Stimulated activated CD8-positive, alpha-beta memory T cell treated with anti-CD3 and anti-CD28 coated beads, Interleukin-15, amount 100 ng/mL, for 24 hours (primary cell): ENCODE results near the gene ZFHX2.
"Not testable (repeated sequence)": the region's sequence is repeated elsewhere in the genome, so short reads cannot be mapped to it uniquely, and the experiment has no call there.

ENCODE experiments used
- DNase-seq: peaks from one replicate; pipeline ENCODE4 v3.0.0-alpha.2; 2020; ENCODE audit warnings: low read depth

The ZFHX2 gene

DNA sequence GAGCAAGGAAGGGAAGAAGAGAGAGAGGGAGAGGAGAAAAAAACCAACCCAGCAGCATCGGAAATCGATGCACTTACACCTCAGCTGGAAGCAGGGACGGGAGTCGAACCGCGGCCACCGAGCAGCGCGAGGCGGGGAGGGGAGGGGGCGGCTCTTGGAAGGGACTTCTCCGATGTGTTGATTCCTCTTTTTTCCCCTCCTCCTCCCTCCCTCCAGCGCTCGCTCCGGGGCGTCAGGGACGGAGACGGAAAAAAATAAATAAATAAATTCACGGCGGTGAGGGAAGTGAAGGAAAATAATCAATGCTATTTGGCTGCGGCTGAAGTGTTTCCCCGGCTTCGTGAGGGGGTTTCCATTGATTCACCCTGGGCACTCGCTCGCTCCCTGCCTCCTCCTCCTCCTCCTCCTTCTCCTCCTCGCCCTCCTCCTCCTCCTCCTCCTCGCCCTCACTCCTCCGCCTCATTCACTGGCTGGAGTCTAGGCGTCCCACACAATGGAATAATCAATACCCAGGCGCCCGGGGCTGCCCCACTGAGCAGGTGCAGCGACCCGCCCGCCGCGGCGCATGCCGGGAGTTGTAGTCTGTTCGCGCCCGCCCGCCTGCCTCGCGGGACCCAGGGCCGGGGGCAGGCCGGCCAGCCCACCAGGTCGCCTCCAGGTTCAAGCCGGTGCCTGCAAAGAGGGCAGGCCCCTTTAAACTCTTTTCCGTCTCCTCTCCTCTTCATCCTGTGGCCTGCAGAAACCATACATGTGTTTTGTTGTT is at the start of gene ZFHX2:
TSS of gene ZFHX2 (minus strand) at position 500 of the 763 bp plus-strand sequence. CDS start 16,440 bp downstream, outside the sequence.
- DNase-seq = peak; percentile 51

DNA sequence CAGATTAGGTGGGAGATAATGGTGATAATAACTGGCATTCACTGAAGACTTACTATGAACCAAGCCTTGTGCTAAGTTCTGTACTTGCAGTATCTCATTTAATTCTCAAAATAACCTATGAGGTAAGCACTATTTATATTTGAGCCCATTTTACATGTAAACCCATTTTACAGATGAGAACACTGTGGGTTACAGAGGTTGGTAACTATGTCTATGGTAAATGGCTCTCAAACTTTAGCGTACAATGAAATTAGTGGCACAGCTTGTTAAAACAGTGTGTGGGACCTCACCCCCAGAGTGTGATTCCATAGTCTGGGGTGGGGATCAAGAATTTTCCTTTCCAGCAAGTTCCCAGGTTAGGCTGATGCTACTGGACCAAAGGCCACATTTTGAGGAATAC is 49.2 kb upstream of the ZFHX2 start:
- DNase-seq = no peak

DNA sequence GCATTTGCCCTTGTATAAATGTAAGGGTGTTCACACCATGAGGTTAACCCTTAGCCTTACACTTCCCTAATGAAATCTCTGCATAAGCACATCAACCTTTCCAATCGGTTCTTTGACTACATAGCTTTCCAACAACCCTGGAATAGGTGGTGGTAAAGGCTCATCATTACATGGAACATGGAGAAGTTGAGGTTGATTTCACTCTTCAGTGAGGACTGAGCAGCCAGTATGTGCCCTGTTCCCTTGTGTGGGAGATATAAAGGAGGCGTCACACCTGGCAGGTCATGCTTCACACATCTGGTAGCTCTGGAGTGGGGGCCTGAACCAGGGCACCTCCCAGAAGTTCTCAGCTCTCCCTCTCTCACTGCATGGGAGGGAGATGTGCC is 48.8 kb upstream of the ZFHX2 start:
- DNase-seq = no peak

DNA sequence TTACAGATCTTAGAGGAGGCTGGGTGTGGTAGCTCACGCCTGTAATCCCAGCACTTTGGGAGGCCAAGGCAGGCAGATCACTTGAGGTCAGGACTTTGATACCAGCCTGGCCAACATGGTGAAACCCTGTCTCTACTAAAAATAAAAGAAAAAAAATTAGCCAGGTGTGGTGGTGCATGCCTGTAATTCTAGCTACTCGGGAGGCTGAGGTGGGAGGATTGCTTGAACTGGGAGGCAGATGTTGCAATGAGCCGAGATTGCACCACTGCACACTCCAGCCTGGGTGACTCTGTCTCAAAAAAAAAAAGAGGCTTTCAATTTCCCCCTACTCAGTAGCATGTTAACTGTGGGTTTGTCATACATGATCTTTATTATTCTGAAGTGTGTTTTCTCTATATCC is 42.6 kb upstream of the ZFHX2 start:
- DNase-seq = not testable (repeated sequence)

DNA sequence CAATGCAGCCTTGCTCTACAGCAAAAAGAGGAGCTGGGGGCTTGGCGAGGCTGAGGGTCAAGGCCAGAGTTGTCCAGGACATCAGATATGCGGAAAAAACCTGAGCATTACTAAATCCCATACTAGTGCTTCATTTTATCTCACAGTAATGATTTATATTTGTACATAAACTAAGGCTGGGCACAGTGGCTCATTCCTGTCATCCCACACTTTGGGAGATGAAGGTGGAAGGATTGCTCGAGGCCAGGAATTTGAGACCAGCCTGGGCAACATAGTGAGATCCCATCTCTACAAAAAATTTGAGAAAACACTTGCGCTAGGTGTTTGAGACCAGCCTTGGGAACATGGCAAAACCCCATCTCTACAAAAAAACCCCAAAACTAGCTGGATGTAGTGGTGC is 38.6 kb upstream of the ZFHX2 start:
- DNase-seq = no peak

DNA sequence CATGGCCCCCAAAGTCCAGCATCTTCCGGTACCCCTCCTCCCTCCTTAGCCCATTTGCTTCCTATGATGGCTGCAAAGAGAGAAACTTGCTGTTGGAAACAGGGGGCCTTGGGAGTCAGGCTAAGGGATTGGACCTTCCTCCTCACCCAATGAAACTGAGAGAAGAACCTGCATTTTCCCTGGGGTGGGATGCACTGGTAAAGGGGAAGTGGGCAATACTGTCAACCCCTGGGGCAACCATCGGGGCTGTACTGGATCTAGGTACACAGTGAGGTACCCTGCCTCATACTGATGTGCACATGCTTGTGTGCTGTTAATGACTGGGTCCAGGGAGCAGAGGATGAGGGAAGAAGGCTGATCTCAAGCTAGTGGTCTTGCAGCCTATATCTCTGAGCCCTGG is 38.0 kb upstream of the ZFHX2 start:
- no peak for DNase-seq

DNA sequence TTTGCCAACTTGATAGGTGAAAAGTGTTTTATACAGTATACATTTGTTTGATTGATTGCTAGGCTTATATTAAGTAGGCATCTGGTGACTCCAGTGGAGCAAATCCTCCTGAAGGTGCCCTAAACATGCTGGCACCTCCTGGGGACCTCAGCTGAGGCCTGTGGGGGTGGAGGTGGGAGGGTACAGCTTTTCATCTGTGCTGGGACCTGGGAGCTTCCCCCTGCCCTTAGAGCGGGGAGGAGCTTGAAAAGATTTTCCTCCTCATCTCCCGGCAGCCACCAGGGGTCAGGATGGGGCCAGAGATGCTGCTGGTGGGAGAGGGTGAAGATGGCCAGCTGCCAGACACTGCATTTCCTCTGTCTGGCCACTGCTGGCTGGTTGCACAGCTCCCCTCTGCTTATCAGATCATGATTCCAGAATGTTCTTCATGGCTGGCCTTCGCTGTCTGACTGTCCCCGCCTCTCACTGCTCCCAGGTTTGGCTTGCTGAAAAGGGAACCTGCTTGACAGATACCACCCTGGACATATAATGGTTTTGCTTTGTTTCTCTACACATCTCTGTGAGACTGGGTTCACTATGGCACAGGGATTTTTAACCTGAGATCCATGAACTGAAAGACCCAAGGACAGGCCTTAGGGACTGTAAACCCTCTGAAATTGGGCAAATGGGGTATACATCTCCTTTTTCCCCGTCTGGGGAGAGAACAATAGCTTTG is 37.5 kb upstream of the ZFHX2 start:
- peak; percentile 43 for DNase-seq

DNA sequence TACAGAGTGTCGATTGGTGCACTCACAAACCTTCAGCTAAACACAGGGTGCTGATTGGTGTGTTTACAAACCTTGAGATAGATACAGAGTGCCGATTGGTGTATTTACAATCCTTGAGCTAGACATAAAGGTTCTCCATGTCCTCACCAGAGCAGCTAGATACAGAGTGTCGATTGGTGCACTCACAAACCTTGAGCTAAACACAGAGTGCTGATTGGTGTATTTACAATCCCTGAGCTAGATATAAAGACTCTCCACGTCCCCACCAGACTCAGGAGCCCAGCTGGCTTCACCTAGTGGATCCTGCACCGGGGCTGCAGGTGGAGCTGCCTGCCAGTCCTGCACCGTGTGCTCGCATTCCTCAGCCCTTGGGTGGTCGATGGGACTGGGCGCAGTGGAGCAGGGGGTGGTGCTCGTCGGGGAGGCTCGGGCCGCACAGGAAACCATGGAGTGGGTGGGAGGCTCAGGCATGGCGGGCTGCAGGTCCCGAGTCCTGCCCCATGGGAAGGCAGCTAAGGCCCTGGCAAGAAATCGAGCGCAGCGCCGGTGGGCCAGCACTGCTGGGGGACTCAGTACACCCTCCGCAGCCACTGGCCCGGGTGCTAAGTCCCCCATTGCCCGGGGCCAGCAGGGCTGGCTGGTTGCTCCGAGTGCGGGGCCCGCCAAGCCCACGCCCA is 33.1 kb upstream of the ZFHX2 start:
- DNase-seq = not testable (repeated sequence)

DNA sequence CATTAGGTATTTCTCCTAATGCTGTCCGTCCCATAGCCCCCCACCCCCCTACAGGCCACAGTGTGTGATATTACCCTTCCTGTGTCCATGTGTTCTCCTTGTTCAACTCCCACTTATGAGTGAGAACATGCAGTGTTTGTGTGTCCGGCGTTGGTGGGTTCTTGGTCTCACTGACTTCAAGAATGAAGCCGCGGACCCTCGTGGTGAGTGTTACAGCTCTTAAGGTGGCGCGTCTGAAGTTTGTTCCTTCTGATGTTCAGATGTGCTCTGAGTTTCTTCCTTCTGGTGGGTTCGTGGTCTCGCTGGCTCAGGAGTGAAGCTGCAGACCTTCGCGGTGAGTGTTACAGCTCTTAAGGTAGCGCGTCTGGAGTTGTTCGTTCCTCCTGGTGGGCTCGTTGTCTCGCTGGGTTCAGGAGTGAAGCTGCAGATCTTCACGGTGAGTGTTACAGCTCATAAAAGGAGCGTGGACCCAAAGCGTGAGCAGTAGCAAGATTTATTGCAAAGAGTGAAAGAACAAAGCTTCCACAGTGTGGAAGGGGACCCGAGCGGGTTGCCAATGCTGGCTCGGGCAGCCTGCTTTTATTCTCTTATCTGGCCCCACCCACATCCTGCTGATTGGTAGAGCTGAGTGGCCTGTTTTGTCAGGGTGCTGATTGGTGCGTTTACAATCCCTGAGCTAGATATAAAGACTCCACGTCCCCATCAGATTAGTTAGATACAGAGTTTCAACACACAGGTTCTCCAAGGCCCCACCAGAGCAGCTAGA is 32.4 kb upstream of the ZFHX2 start:
- DNase-seq = not testable (repeated sequence)

DNA sequence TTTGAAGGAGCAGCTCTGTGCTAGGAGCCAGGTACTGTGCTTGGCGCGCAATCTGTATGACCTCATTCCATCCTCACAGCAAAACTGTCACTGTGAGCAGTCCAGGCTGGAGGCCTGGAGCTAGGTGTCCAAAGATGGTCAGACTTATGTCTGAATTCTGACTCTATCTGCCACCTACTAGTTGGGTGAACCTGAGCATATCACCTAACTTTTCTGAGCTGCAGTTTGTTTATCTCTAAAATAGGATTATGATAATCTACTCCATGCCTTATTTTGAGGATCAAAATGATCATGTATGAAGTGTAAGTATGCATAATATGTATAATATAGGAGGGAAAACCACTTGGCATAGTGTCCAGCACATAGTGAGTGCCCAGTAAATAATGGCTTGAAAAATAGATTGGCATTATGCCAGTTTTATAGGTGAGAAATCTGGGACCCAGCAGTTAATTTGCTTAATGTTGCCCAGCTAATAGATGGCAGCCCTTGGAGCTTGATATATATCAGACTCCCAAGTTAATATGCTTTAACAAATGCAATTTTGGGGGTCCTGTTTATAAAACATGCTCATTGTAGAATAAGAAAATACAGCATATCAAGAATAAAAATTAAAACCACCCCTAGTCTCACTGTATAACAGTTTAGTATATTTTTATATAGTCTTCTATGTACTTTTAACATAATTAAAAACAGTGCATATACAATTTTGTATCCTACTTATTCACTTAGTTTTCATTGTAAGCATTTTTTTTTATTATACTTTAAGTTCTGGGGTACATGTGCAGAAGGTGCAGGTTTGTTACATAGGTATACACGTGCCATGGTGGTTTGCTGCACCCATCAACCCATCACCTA is 31.6 kb upstream of the ZFHX2 start:
- no peak for DNase-seq

DNA sequence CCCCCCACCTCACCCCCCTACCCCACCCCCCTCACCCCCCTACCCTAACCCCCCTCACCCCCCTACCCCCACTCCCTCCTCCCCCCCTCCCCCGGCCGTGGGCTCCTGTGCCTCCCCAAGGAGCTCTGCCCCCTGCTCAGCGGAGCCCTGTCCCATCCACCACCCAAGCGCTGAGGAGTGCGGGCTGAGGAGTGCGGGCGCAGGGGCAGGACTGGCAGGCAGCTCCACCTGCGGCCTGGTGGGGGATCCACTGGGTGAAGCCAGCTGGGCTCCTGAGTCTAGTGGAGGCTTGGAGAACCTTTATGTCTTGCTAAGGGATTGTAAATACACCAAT is 29.4 kb upstream of the ZFHX2 start:
- no peak for DNase-seq

DNA sequence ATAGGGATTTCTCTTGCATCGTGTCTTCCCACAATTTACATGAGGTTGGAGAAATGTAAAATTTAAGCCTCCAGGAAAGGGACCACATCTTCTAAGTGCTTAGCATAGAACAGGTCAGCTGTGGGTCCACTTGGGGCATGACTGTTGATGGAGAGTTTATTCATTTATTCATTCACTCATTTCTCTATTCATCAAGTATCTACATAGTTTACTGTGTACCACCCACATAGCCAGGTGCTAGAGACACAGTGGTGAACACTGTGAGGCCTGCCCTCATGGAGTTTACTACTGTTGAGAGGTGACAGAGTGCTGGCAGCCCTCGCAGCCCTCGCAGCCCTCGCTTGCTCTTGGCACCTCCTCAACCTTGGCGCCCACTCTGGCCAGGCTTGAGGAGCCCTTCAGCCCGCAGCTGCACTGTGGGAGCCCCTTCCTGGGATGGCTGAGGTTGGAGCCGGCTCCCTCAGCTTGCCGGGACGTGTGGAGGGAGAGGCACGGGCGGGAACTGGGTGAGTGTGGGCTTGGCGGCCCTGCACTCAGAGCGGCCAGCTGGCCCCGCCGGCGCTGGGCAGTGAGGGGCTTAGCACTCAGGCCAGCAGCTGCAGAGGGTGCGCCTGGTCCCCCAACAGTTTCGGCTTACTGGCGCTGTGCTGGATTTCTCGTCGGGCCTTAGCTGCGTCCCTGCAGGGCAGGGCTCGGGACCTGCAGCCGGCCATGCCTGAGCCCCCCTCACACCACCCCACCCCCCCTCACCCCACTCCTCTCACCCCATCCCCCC is 28.8 kb upstream of the ZFHX2 start:
- DNase-seq = no peak

DNA sequence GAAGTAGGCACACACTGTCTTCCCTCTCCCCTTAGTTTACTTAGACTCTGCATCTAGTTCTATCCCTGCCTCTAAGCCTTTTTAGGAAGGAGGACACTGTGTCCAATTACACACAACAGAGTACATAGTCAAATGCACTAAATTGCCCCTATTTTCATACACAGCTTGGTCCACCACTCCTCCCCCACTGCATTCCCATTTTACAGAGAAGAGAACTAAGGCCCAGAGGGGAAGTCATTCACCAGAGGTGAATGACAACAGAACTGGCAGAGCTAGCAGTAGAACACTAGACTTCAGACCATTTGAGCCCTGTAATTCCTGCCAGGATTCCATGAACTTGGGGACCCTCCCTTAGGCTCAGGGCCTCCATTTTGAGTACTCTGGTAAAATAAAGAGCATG is 28.2 kb upstream of the ZFHX2 start:
- DNase-seq = no peak

DNA sequence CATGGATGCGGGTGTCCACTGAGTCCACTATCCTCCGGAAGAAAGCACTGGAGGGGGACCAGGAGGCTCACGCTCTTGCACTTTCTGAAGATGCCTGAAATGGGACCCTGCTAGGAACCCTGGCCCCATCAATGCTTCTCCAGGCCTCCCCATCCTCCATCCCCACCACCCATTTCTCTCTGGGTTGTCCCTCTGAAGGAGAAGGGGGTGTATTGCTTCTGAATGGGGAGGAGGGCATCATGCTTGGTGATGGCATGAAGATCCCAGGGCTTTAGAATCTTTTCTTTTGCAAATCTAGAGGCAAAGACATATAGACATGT is 27.7 kb upstream of the ZFHX2 start:
- no peak for DNase-seq

DNA sequence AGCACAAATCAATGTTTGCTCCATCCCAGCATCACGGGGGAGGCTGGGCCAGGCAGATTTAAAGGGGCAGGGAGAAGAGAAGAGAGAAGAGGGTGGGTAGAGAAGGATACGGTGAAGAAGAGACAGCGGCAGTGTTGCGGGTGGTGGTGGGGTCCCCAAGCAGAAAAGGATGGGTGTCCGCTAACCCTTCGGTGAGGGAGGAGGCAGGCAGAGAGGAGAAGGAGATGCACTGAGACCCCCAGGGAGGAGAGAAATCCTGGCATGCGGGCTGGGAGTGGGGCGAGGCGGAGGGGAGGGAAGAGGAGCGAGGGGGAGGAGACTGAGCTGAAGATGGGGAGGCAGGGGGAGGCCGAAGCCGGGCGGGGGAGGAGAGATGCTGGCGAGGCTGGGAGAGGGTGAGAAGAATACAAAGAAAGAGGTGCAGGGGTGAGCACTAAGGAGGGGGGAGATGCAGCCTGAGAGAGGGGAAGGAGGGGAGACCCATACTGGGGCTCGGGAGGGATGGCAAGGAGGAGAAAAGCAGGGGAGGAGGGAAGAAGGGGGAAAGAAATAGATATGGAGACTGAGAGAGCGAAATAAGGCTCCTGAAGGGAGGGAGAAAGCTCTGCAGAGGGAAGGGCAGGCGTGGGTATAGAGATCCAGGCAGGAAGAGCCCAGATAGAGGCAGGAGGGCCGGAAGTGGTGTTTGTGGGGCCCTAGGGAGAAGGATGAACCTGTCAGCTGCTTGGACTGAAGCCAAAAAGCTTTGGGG is 27.2 kb upstream of the ZFHX2 start, which contains the start of gene JPH4:
TSS of gene JPH4 (minus strand) at position 231 of the 751 bp plus-strand sequence. CDS start 1,337 bp downstream, outside the sequence.
- DNase-seq = no peak

DNA sequence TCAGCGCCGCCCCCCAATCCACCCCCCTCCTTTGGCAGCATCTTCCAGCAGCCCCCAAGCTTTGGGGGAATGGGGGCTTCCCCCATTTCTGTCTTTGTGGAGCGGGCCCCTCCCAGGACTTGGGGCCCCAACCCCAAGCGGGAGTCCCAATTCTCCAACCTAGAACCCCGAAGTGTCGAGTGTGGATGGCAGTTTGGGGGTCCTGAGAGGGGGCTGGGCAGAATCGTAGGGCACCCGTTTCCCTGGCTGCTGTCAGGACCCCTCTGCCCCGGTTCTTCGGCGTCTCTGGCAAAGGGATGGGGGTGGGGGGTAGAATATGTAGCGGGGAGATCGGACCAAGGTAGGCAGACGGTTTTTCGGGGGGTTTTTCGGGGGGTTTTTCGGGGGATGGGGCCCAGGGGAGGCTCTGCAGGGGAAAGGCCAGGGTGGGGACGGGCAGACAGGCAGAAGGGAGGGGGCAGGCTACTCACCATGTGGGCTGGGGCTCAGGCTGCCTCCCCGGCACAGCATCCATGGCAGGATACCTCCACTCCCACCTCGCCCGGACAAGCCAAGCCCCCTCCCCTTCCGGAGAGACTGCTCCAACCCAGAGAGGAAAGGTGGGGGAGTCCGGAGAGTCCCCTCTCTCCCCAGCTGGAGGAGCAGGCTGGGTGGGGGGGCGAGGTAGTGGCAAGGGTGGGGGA is 26.3 kb upstream of the ZFHX2 start:
- no peak for DNase-seq

DNA sequence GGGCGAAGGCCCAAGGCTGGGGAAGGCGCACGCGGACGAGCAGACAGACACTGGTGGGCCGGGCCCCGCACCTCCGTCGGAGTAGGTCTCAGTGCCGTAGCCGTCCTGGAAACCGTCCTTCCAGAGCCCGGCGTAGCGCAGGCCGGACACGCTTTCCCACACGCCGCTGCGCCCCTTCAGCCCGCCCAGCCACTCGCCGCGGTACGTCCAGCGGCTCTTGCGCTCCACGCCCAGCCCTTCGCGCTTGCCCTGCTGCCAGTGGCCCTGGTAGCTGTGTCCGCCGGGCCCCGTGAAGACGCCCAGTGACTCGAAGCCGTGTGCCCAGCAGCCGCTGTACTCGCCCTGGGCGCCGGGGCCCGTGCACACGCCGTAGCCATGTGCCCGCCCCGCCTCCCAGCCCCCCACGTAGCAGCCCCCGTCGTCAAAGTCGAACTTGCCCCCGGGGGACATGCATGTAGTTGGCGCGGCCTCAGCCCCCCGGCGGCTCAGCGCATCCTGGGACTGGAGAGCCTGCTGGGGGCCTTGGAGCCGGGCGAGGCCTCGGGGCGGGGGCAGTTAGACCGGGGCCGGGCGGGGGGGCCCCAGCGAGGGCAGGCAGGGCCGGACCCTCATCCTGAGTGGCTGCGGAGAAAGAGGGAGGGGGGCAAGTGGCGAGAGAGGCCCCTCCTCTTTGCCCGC is 25.6 kb upstream of the ZFHX2 start:
- no peak for DNase-seq

DNA sequence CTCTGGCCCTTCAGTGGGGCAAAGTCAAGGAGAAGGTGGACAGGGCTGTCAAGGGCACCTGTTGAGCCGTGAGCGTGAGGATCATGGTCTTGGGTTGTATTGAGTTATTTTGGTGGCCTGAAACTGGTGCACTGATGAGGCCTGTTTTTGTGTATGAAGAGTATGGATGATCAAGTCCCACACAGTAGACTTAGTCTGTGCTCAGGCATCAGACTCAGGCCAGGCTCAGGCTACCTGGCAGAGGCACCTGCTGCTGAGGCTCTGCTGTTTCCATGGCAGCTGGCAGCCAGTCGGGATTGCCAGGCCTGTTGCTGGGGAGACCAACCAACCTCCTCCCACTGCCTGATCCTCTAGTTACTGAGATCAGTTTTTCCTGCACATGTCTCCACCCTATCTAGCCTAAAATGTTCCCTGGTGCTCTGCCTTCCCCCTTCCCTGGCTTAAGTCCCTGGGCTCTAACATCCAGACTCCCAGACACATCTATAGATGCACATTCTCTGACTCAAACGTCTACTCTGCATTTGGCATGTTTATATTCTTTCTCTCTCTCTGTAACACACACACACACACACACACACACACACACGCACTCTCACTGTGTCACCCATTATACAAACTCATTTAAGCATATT is 21.9 kb upstream of the ZFHX2 start:
- no peak for DNase-seq
